Smooth muscle cell (in vitro differentiated cells): Measurements from ENCODE around the gene SOWAHC. TPM values are rescaled to one million over a fixed set of nuclear protein-coding genes. Genes with fewer than 3 reads are reported as not detected.

ENCODE experiments used
- DNase-seq: peaks from one replicate; lab custom pipeline; 2025; ENCODE audit not compliant: unreplicated experiment; lab: John Stamatoyannopoulos, UW
- H2AFZ ChIP-seq: fragments of 200-600 bp; sonication (generic); 2 replicates; pipeline ENCODE4 v1.6.0; 2016; ENCODE audit warnings: antibody characterized with exemption, low read depth, mild to moderate bottlenecking
- H3F3A ChIP-seq: fragments of 200-600 bp; sonication (generic); 2 replicates; pipeline ENCODE4 v1.6.0; 2017; ENCODE audit warnings: antibody characterized with exemption, low read depth
- H3K27ac ChIP-seq: fragments of 200-600 bp; sonication (generic); 2 replicates; pipeline ENCODE4 v1.5.1; 2016; ENCODE audit warnings: low read depth, mild to moderate bottlenecking
- H3K27me3 ChIP-seq: fragments of 200-600 bp; sonication (generic); 2 replicates; pipeline ENCODE4 v1.6.1; 2016; ENCODE audit warnings: low read depth, mild to moderate bottlenecking
- H3K36me3 ChIP-seq: fragments of 200-600 bp; sonication (generic); 2 replicates; pipeline ENCODE4 v1.5.1; 2016; ENCODE audit warnings: low read depth
- H3K4me1 ChIP-seq: fragments of 200-600 bp; sonication (generic); 2 replicates; pipeline ENCODE4 v1.5.1; 2016; ENCODE audit warnings: low read depth
- H3K4me2 ChIP-seq: fragments of 200-600 bp; sonication (generic); 2 replicates; pipeline ENCODE4 v1.6.0; 2016; ENCODE audit warnings: mild to moderate bottlenecking
- H3K4me3 ChIP-seq: fragments of 200-600 bp; sonication (generic); 2 replicates; pipeline ENCODE4 v1.5.1; 2016; ENCODE audit warnings: mild to moderate bottlenecking
- H3K79me2 ChIP-seq: fragments of 200-600 bp; sonication (generic); 2 replicates; pipeline ENCODE4 v1.6.0; 2016; ENCODE audit warnings: low read depth, mild to moderate bottlenecking
- H3K9ac ChIP-seq: fragments of 200-600 bp; sonication (generic); 2 replicates; pipeline ENCODE4 v1.6.0; 2016; ENCODE audit warnings: low read depth
- H3K9me3 ChIP-seq: fragments of 200-600 bp; sonication (generic); replicated peaks from 2 replicates; pipeline ENCODE4 v1.5.1; 2016; ENCODE audit warnings: low read depth
- H4K20me1 ChIP-seq: fragments of 200-600 bp; sonication (generic); 2 replicates; pipeline ENCODE4 v1.6.0; 2016; ENCODE audit warnings: low read depth
- CTCF ChIP-seq: fragments of 200-600 bp; sonication (generic); IDR thresholded peaks from 2 replicates; pipeline ENCODE4 v1.5.1; 2017; ENCODE audit warnings: borderline replicate concordance, mild to moderate bottlenecking, antibody characterized with exemption; ENCODE audit not compliant: insufficient read depth, poor library complexity, severe bottlenecking
- whole genome bisulfite sequencing: methylation state at CpG from one replicate; pipeline ENCODE4 v1.1.7; 2016; ENCODE audit warnings: low lambda C conversion rate; 5-methylcytosine and 5-hydroxymethylcytosine counted together
- polyA plus RNA-seq: library from polyadenylated mRNA; unstranded; fragments of >200 nt; fragmentation: Nextera tagmentation; extraction: Ambion mirVana; gene quantifications from 2 replicates; pipeline ENCODE4 v1.2.1, GENCODE V29; 2016
- total RNA-seq: library from RNA; depleted of rRNA; stranded (reverse); fragments of >200 nt; gene quantifications from 2 replicates; pipeline ENCODE4 v1.2.3, GENCODE V29; 2014

Gene SOWAHC
- total and polyA plus RNA-seq, 2 experiments from 2014 or later = 20.2 to 31.2 TPM

- Histone ChIP-seq H4K20me1 (no peaks in the 10 kb centered on the region), H3K4me2 (peak overlapping the region; percentile 63), H3F3A (no peaks in the 10 kb centered on the region), H3K27ac (peak overlapping the region; percentile 67), H3K4me3 (no peak overlapping the region), H3K4me1 (peaks cover 21% of the 10 kb centered on the region), H3K27me3 (no peaks in the 10 kb centered on the region), H3K36me3 (no peaks in the 10 kb centered on the region), H3K9ac (peak overlapping the region; percentile 6), H3K9me3 (no peaks in the 10 kb centered on the region), H2AFZ (peak overlapping the region; percentile 77), H3K79me2 (no peaks in the 10 kb centered on the region)
- no peak for TF ChIP-seq CTCF
- 24% methylated on average over 12 of the region's 12 CpGs for WGBS
- no peak for DNase-seq
Observed at GRCh38 chr2:109644571-109645275, 30.6 kb downstream of the SOWAHC start.

GRCh38 chr2:109645412-109646184, 31.4 kb downstream of the SOWAHC start:
- Histone ChIP-seq H3K27me3 (no peaks in the 10 kb centered on the region), H3K79me2 (no peaks in the 10 kb centered on the region), H3K36me3 (no peaks in the 10 kb centered on the region), H2AFZ (no peak overlapping the region), H3F3A (no peaks in the 10 kb centered on the region), H3K27ac (peak overlapping the region; percentile 68), H3K4me2 (peak overlapping the region; percentile 63), H3K9ac (no peak overlapping the region), H4K20me1 (no peaks in the 10 kb centered on the region), H3K9me3 (no peaks in the 10 kb centered on the region), H3K4me3 (no peak overlapping the region), H3K4me1 (peaks cover 21% of the 10 kb centered on the region)
- WGBS = 78% methylated on average over 14 of the region's 14 CpGs
- DNase-seq = no peak
- no peak for TF ChIP-seq CTCF

GRCh38 chr2:109646961-109647360, 32.8 kb downstream of the SOWAHC start:
- H3K27me3 ChIP-seq = no peaks in the 10 kb centered on the region
- H3K27ac ChIP-seq = peak overlapping the region; percentile 66
- DNase-seq = no peak
- no peak for TF ChIP-seq CTCF
- H3K4me2 ChIP-seq = no peak overlapping the region
- 78% methylated on average over 8 of the region's 8 CpGs for WGBS
- no peaks in the 10 kb centered on the region for H4K20me1 ChIP-seq
- H2AFZ ChIP-seq = no peak overlapping the region
- H3K4me1 ChIP-seq = peaks cover 21% of the 10 kb centered on the region
- no peak overlapping the region for H3K9ac ChIP-seq
- H3K79me2 ChIP-seq = no peaks in the 10 kb centered on the region
- no peaks in the 10 kb centered on the region for H3K36me3 ChIP-seq
- no peaks in the 10 kb centered on the region for H3F3A ChIP-seq
- no peaks in the 10 kb centered on the region for H3K9me3 ChIP-seq
- H3K4me3 ChIP-seq = no peak overlapping the region
